H1 (cell line): ENCODE results near the gene HSF2. TPM values are rescaled to one million over a fixed set of nuclear protein-coding genes. Genes with fewer than 3 reads are reported as not detected.

Experiments
- BRCA1 ChIP-seq: IDR thresholded peaks from 2 replicates; pipeline ENCODE4 v1.6.1; 2012; ENCODE audit warnings: low read depth, low read length, improper control_type of control experiment
- CEBPB ChIP-seq: IDR thresholded peaks from 2 replicates; pipeline ENCODE4 v1.6.1; 2012; ENCODE audit warnings: low read depth, low read length
- EP300 ChIP-seq, 2 experiments: IDR thresholded peaks; 1 replicate in 1 of 2; 2 replicates in 1 of 2; pipeline ENCODE4 v1.6.1; 2011 to 2012; ENCODE audit warnings: low read depth in 2 of 2, low read length in 2 of 2, mild to moderate bottlenecking in 2 of 2, borderline replicate concordance in 1 of 2, inconsistent platforms in 1 of 2, moderate library complexity in 1 of 2
- EZH2 ChIP-seq: fragments of 200-600 bp; sonication (generic); IDR thresholded peaks from 2 replicates; pipeline ENCODE4 v1.7.1; 2012; ENCODE audit warnings: low read depth, mild to moderate bottlenecking, moderate library complexity, low read length, inconsistent platforms; ENCODE audit not compliant: severe bottlenecking
- NRF1 ChIP-seq: IDR thresholded peaks from 2 replicates; pipeline ENCODE4 v1.6.1; 2011; ENCODE audit warnings: mild to moderate bottlenecking, low read depth, low read length, improper control_type of control experiment
- POU5F1 ChIP-seq: IDR thresholded peaks from 2 replicates; pipeline ENCODE4 v1.6.1; 2011; ENCODE audit warnings: low read depth, mild to moderate bottlenecking, low read length, moderate library complexity
- SRF ChIP-seq: IDR thresholded peaks from 2 replicates; pipeline ENCODE4 v1.6.1; 2011; ENCODE audit warnings: mild to moderate bottlenecking, low read depth, low read length, moderate library complexity
- TCF12 ChIP-seq: IDR thresholded peaks from 2 replicates; pipeline ENCODE4 v1.6.1; 2011; ENCODE audit warnings: low read depth, mild to moderate bottlenecking, low read length
- ZNF274 ChIP-seq: IDR thresholded peaks from 2 replicates; pipeline ENCODE4 v1.7.0; 2012; ENCODE audit warnings: low read length, borderline replicate concordance; ENCODE audit errors: extremely low read depth
- polyA plus RNA-seq, 7 experiments: library from polyadenylated mRNA; depleted of rRNA in 3 of 7; stranded (reverse) in 5 of 7; unstranded in 2 of 7; fragments of >200 nt in 5 of 7; fragments of 200-250 nt in 2 of 7; gene quantifications; 1 replicate in 5 of 7; 2 replicates in 1 of 7; 4 replicates in 1 of 7; pipeline versions ENCODE4 v1.2.1 to v1.2.3, GENCODE V29; 2011 to 2013; ENCODE audit warnings: missing spikeins in 2 of 7, mixed read lengths in 2 of 7
- total RNA-seq: library from RNA; stranded (reverse); fragmentation: NEBNext Ultra II Directional; extraction: Animal tissue kit (Norgen Biotek cat#: 25700); gene quantifications from 2 replicates; pipeline ENCODE4 v1.2.1, GENCODE V29; 2021
- TF ChIP-seq, protein P1 (sequence below): IDR thresholded peaks from 2 replicates; pipeline ENCODE4 v1.6.1; 2011; ENCODE audit warnings: low read length, improper control_type of control experiment

HSF2 gene
- total and polyA plus RNA-seq, 2 of the 8 experiments (the other 6 are each of a cell fraction or from before 2014, with no cell fraction given) = 16.3 to 18.3 TPM

DNA sequence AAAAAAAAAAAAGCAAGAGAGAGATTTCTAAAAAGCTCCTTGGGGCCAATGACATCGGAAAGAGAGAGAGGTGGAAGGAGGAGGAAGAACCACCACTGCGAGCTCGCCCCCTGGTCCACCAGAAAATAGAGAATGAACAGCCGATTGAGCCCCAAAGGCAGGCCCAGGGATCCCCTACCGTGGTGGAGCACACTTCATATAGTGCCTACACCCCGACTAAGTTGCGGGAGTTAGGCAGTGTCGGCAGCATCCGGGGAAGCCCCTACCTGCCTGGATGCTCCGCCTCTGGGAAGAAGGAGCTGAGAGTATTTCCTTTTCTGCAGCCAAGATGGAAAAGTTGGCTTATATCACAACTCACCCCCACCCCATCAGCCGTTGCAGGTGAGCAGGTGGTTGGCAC lies 38.6 kb upstream of the HSF2 start (continued):
- TF ChIP-seq TCF12 = no peak
- no peak for TF ChIP-seq ZNF274
- no peak for TF ChIP-seq BRCA1
- TF ChIP-seq NRF1 = no peak
- TF ChIP-seq CEBPB = no peak
- TF ChIP-seq EZH2 = no peak
- TF ChIP-seq, protein P1, sequence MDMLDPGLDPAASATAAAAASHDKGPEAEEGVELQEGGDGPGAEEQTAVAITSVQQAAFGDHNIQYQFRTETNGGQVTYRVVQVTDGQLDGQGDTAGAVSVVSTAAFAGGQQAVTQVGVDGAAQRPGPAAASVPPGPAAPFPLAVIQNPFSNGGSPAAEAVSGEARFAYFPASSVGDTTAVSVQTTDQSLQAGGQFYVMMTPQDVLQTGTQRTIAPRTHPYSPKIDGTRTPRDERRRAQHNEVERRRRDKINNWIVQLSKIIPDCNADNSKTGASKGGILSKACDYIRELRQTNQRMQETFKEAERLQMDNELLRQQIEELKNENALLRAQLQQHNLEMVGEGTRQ = no peak
- TF ChIP-seq EP300 (IDR thresholded peaks at IDR 0.05; ENCODE audit: borderline replicate concordance in 1 of 2, low read depth in 2 of 2, low read length in 2 of 2) = no peak
- TF ChIP-seq SRF = no peak
- TF ChIP-seq POU5F1 = no peak
